Loucy (cell line): ENCODE results near the gene APCDD1.

Experiments used
- EZH2phosphoT487 ChIP-seq: fragments of 200-600 bp; IDR thresholded peaks from 2 replicates; pipeline ENCODE4 v1.6.1; 2018; ENCODE audit warnings: antibody characterized with exemption, mild to moderate bottlenecking, moderate library complexity, borderline replicate concordance
- TF ChIP-seq, protein P1 (sequence below): fragments of 200-600 bp; sonication (generic); conservative IDR thresholded peaks from 2 replicates; pipeline ENCODE4 v1.5.1; 2014; ENCODE audit warnings: mild to moderate bottlenecking, antibody characterized with exemption, low read length

DNA sequence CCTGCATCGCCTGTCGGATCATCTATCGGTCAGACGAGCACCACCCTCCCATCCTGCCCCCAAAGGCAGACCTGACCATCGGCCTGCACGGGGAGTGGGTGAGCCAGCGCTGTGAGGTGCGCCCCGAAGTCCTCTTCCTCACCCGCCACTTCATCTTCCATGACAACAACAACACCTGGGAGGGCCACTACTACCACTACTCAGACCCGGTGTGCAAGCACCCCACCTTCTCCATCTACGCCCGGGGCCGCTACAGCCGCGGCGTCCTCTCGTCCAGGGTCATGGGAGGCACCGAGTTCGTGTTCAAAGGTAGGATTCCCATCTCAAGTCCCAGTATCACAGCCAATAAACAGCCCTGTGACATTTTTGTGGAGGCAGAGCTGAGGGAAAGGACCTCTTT is 31.0 kb downstream of the APCDD1 start:
- no peak for TF ChIP-seq EZH2phosphoT487
- TF ChIP-seq, protein P1, sequence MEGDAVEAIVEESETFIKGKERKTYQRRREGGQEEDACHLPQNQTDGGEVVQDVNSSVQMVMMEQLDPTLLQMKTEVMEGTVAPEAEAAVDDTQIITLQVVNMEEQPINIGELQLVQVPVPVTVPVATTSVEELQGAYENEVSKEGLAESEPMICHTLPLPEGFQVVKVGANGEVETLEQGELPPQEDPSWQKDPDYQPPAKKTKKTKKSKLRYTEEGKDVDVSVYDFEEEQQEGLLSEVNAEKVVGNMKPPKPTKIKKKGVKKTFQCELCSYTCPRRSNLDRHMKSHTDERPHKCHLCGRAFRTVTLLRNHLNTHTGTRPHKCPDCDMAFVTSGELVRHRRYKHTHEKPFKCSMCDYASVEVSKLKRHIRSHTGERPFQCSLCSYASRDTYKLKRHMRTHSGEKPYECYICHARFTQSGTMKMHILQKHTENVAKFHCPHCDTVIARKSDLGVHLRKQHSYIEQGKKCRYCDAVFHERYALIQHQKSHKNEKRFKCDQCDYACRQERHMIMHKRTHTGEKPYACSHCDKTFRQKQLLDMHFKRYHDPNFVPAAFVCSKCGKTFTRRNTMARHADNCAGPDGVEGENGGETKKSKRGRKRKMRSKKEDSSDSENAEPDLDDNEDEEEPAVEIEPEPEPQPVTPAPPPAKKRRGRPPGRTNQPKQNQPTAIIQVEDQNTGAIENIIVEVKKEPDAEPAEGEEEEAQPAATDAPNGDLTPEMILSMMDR, result no peak
